ENCODE data around the gene DSTN. TPM values are rescaled to one million over a fixed set of nuclear protein-coding genes. Genes with fewer than 3 reads are reported as not detected.
A peak's percentile ranks its signal among the peaks of the same experiment; 100 is the strongest.

DSTN gene
- total and polyA plus RNA-seq, 9 of the 15 experiments (the other 6 are each of a cell fraction or from before 2014, with no cell fraction given), result 25.7 to 88.3 (median 61.0) TPM

DNA sequence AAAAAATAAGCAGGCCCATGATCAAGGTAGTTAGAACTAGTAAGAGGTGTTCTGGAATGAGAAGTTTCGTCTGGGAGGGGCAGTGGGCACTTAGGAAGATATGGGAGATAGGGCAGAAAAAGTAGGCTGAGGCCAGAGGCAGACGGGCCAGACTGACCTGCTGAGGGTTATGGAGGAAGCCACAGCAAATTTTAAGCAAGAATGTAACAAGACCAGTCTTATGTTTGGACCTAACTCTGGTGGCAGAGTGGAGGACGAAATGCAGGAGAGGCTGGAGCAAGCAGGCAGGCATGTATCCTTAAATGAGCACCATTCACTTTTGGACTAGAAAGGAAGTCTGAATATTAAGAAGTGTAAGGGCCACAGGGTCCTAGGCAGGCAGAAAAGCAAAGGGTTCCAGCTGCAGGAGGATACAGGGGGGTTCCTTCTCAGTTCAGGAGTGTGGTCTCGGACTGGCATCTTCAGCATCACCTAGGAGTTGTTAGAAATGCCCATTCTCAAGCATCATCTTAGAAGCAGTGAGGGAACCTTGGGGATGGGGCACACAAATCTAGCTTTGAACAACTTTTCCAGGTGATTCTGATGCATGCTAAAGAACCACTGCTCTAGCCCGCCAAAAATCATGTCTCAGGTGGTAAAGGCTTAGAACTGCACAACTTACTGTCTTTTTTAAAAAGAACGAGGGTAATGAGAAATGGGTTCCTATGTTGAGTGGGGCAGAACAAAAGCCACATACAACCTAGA, 1.7 kb upstream of the DSTN start:
- peaks cover 12 to 17% of the 10 kb centered on the region in 2 experiments for H3K4me1 ChIP-seq (replicated peaks in 1 of 2; ENCODE audit: control insufficient read depth in 2 of 2, insufficient read depth in 2 of 2, low read length in 2 of 2)
- 0 out of 2 replicates have a peak overlapping the region, but pooled peaks have one; percentile 81 for H2AFZ ChIP-seq (ENCODE audit: low read depth, low read length)
- in situ Hi-C loops (cut with MboI), result no loop called here
- no peaks in the 10 kb centered on the region for H3K9me1 ChIP-seq (ENCODE audit: control insufficient read depth, insufficient read depth, low read length)
- no peaks in the 10 kb centered on the region for H3K36me3 ChIP-seq (ENCODE audit: control insufficient read depth, insufficient read depth, low read length)
- H3K9ac ChIP-seq (ENCODE audit: insufficient read depth in 1 of 2, low read depth in 2 of 2, low read length in 2 of 2), result peak overlapping the region in 1 of 2 experiments; percentile 54; a peak in 1 of 4 replicates
- peaks cover 7% of the 10 kb centered on the region; the same call in 1 of the 2 replicates for H4K20me1 ChIP-seq (replicated peaks; ENCODE audit: control insufficient read depth, insufficient read depth, low read length)
- intact Hi-C loops (cut with micrococcal nuclease), result no loop called here
- ChIA-PET POLR2A (no interaction called here), CTCF (ENCODE audit: low intra/inter-chr PET ratio) (interaction anchor here (1.4 kb wide), 1 partner anchor 32 kb away, joined by 5 read pairs; no protein-coding TSS in a partner anchor)
- peaks cover 34% of the 10 kb centered on the region for H3K79me2 ChIP-seq (ENCODE audit: control insufficient read depth, insufficient read depth, low read length)
- ATAC-seq (no peak), DNase-seq (ENCODE audit: extremely low read depth in 1 of 4, low spot score in 3 of 4) (no peak), FAIRE-seq (no peak)
- H3K27ac ChIP-seq (ENCODE audit: extremely low read depth, low read depth, low read length), result no peak overlapping the region; the same call in 2 of the 3 replicates
- WGBS (ENCODE audit: insufficient coverage, low coverage, missing lambda C conversion rate), result 52% methylated on average over 6 of the region's 6 CpGs
- no peak overlapping the region for H3K4me3 ChIP-seq
- BruUV-seq (replicated peaks), result no TSS peak
- H3K27me3 ChIP-seq (ENCODE audit: control insufficient read depth in 2 of 2, insufficient read depth in 2 of 2, low read length in 2 of 2), result no peaks in the 10 kb centered on the region
- H3K4me2 ChIP-seq (ENCODE audit: insufficient read depth, low read length), result no peak overlapping the region; the same call in 1 of the 2 replicates
- no peaks in the 10 kb centered on the region for H3K9me3 ChIP-seq (replicated peaks; ENCODE audit: control insufficient read depth, insufficient read depth, low read depth, low read length)
- no peak for TF ChIP-seq ZNF124 (CRISPR knock-in tag; IDR thresholded peaks at IDR 0.05)
- TF ChIP-seq ZNF23 (CRISPR knock-in tag; IDR thresholded peaks at IDR 0.05), result no peak
- TF ChIP-seq, protein P1, sequence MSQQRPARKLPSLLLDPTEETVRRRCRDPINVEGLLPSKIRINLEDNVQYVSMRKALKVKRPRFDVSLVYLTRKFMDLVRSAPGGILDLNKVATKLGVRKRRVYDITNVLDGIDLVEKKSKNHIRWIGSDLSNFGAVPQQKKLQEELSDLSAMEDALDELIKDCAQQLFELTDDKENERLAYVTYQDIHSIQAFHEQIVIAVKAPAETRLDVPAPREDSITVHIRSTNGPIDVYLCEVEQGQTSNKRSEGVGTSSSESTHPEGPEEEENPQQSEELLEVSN (IDR thresholded peaks at IDR 0.05; ENCODE audit: borderline replicate concordance in 1 of 2, extremely low read depth in 1 of 2, insufficient read depth in 1 of 2, insufficient read length in 1 of 2, low read depth in 1 of 2, low read length in 1 of 2, poor library complexity in 1 of 2, severe bottlenecking in 1 of 2), result no peak
- no peak for TF ChIP-seq BRD9 (IDR thresholded peaks at IDR 0.05; ENCODE audit: low read depth, partially characterized antibody)
- no peak for TF ChIP-seq ZFPM2 (CRISPR knock-in tag; IDR thresholded peaks at IDR 0.05)
- TF ChIP-seq NFIX (CRISPR knock-in tag; IDR thresholded peaks at IDR 0.05; ENCODE audit: low read depth), result no peak
- TF ChIP-seq SLC30A9 (CRISPR knock-in tag; IDR thresholded peaks at IDR 0.05), result no peak
- no peak for TF ChIP-seq ELF2 (CRISPR knock-in tag; IDR thresholded peaks at IDR 0.05)
- TF ChIP-seq, protein P2, sequence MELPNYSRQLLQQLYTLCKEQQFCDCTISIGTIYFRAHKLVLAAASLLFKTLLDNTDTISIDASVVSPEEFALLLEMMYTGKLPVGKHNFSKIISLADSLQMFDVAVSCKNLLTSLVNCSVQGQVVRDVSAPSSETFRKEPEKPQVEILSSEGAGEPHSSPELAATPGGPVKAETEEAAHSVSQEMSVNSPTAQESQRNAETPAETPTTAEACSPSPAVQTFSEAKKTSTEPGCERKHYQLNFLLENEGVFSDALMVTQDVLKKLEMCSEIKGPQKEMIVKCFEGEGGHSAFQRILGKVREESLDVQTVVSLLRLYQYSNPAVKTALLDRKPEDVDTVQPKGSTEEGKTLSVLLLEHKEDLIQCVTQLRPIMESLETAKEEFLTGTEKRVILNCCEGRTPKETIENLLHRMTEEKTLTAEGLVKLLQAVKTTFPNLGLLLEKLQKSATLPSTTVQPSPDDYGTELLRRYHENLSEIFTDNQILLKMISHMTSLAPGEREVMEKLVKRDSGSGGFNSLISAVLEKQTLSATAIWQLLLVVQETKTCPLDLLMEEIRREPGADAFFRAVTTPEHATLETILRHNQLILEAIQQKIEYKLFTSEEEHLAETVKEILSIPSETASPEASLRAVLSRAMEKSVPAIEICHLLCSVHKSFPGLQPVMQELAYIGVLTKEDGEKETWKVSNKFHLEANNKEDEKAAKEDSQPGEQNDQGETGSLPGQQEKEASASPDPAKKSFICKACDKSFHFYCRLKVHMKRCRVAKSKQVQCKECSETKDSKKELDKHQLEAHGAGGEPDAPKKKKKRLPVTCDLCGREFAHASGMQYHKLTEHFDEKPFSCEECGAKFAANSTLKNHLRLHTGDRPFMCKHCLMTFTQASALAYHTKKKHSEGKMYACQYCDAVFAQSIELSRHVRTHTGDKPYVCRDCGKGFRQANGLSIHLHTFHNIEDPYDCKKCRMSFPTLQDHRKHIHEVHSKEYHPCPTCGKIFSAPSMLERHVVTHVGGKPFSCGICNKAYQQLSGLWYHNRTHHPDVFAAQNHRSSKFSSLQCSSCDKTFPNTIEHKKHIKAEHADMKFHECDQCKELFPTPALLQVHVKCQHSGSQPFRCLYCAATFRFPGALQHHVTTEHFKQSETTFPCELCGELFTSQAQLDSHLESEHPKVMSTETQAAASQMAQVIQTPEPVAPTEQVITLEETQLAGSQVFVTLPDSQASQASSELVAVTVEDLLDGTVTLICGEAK (IDR thresholded peaks at IDR 0.05), result no peak
- TF ChIP-seq, protein P2 (CRISPR knock-in tag; IDR thresholded peaks at IDR 0.05), result no peak
- TF ChIP-seq ILK (tag; IDR thresholded peaks at IDR 0.05; ENCODE audit: borderline replicate concordance, low read depth), result no peak
- no peak for TF ChIP-seq SRSF1 (IDR thresholded peaks at IDR 0.05; ENCODE audit: low read depth, low read length)
